Hypothalamus (tissue), 51 donors: Measurements from ENCODE around the gene MGAT5B.
A peak's percentile ranks its signal among the peaks of the same experiment; 100 is the strongest.
"Not testable (repeated sequence)": the region's sequence is repeated elsewhere in the genome, so short reads cannot be mapped to it uniquely, and the experiment has no call there.

Experiments
- DNase-seq, 51 donors: peaks; one replicate each; lab custom pipeline; 2025; lab: John Stamatoyannopoulos, UW

Gene MGAT5B, protein sequence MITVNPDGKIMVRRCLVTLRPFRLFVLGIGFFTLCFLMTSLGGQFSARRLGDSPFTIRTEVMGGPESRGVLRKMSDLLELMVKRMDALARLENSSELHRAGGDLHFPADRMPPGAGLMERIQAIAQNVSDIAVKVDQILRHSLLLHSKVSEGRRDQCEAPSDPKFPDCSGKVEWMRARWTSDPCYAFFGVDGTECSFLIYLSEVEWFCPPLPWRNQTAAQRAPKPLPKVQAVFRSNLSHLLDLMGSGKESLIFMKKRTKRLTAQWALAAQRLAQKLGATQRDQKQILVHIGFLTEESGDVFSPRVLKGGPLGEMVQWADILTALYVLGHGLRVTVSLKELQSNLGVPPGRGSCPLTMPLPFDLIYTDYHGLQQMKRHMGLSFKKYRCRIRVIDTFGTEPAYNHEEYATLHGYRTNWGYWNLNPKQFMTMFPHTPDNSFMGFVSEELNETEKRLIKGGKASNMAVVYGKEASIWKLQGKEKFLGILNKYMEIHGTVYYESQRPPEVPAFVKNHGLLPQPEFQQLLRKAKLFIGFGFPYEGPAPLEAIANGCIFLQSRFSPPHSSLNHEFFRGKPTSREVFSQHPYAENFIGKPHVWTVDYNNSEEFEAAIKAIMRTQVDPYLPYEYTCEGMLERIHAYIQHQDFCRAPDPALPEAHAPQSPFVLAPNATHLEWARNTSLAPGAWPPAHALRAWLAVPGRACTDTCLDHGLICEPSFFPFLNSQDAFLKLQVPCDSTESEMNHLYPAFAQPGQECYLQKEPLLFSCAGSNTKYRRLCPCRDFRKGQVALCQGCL

DNA sequence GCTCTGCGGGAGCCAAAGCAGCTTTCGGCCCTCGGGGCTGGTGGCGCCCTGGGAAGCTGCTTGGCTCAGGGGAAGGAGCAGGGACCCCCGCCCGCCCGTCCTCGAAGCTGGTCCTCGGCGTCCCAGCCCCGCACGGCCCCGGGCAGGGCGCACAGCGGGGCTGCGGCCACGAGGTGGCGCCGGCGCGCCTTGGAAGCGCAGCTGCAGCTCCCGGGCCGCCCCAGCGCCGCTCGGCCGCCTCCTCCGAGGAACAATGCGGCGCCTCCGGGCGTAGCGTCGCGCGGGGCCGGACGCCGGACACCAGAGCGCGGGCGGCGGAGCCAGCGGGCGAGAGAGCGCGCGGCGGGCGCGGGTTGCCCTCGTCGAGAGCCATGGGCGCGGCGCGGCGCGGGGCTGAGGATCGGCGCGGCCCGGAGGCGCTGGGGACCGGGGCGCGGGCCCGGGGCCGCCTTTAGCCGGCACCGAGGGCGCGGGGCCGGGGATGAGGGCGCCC is at the start of gene MGAT5B:
TSS of gene MGAT5B (plus strand) at position 229 of the 493 bp plus-strand sequence. CDS start 626 bp downstream, outside the sequence.
- peak in 44 of 51 donors; percentile 5 to 84 (median 46) for DNase-seq

- no peak for DNase-seq
Measured at GRCh38 chr17:76820039-76820438, 48.2 kb upstream of the MGAT5B start.

GRCh38 chr17:76820561-76820960 is 47.6 kb upstream of the MGAT5B start:
- DNase-seq = no peak

GRCh38 chr17:76822184-76822778 is 45.9 kb upstream of the MGAT5B start:
- no peak for DNase-seq

- no peak for DNase-seq
Measured at GRCh38 chr17:76824093-76824492, 44.1 kb upstream of the MGAT5B start.

- DNase-seq = no peak
Measured at GRCh38 chr17:76826330-76827068, 41.7 kb upstream of the MGAT5B start.

- no peak for DNase-seq
Measured at GRCh38 chr17:76827736-76828135, 40.5 kb upstream of the MGAT5B start.

DNA sequence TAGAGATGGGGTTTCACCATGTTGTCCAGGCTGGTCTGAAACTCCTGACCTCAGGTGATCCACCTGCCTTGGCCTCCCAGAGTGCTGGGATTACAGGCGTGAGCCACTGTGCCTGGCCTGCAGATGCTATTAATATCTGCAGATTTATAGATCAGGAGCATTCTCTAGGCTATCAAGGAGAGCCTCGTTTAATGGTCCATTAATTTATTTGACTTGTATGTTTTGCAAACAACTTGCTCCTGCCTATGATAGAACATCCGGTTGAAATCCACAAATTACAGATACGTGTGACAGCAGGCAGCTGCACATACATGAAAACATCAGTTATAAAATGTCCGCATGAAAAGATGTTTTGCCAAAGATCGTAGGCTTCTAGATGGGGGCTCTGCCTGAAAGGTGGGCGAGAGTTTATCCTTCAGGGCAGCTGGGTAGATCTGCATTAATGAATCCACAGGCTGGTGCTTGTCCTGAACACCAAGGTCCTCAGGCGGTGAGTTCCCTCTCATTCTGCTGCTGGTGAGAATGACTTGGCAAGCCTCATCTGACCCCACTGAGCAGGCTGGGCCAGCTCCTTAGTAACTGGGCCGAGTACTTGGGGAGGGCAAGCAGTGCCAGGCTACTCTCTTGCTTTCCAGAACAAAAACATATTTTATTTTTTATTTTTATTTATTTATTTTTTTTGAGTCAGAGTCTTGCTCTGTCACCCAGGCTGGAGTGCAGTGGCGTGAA is 37.1 kb upstream of the MGAT5B start:
- DNase-seq = peak in 5 of 51 donors; percentile 16 to 29 (median 18)

- DNase-seq = no peak
Measured at GRCh38 chr17:76833034-76833644, 35.1 kb upstream of the MGAT5B start.

DNA sequence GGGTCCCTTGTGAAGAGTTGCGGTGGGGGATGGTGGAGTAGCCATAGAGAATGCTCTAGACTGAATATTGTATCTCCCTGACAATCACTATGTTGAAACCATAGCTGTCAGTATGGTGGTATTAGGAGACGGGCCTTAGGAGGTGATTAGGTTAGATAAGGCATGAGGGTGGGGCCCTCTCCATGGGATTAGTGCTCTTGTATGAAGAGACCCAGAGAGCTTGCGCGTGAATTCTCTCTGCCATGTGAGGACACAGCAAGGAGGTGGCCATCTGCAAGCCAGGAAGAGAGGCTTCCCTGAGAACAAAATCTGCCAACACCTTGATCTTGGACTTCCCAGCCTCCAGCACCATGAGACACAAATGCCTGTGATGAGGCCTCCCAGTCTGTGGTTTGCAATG is 34.5 kb upstream of the MGAT5B start:
- no peak for DNase-seq

DNA sequence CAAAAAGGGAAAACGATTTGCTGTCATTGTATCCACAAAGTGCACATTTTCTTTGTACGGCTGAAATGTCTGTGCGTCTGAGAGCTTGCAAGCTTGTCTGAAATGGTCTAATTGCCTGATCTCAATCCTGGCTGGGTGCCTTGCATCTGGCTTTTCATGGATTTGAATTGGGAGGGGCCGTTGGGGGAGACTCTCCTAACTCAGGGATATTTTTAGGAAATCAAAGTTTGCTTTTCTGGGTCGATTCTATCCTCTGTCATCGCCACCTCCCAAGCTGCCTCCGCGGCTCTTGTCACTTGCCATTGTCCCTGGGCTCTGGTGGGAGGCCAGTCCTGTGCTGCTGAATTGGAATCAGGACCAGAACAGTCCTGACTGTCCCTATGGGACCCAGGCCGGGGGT is 33.3 kb upstream of the MGAT5B start:
- peak in 2 of 51 donors; percentile 3 to 14 for DNase-seq

GRCh38 chr17:76840443-76840767 is 27.8 kb upstream of the MGAT5B start:
- DNase-seq = no peak

GRCh38 chr17:76840884-76841775 is 27.1 kb upstream of the MGAT5B start:
- no peak for DNase-seq

GRCh38 chr17:76841776-76842405 is 26.3 kb upstream of the MGAT5B start:
- no peak for DNase-seq

DNA sequence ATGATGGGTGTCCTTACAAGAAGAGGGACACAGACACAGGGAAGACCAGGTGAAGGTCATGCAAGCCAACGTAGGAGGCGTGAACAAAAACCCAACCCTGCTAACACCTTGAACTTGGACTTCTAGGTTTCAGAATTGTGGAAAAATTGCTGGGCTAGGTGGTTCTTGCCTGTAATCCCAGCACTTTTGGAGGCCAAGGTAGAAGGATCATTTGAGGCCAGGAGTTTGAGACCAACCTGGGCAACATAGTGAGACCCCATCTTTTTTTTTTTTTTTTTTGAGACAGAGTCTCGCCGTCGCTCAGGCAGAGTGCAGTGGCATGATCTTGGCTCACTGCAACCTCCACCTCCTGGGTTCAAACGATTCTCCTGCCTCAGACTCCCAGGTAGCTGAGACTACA is 25.1 kb upstream of the MGAT5B start:
- DNase-seq = not testable (repeated sequence)

GRCh38 chr17:76843703-76844484 is 24.3 kb upstream of the MGAT5B start:
- DNase-seq = peak in 1 of 51 donors; percentile 15

- no peak for DNase-seq
Measured at GRCh38 chr17:76844485-76844829, 23.7 kb upstream of the MGAT5B start.
